SU-DHL-6 (cell line): Measurements from ENCODE around the gene SOX4.

Experiments
- H2AFZ ChIP-seq: fragments of 200-600 bp; sonication (generic); 2 replicates; pipeline ENCODE4 v1.6.1; 2014; ENCODE audit warnings: low read depth, mild to moderate bottlenecking, moderate library complexity, mixed read lengths, antibody characterized with exemption, low read length; ENCODE audit not compliant: severe bottlenecking
- H3F3A ChIP-seq: fragments of 200-600 bp; shearing (Covaris generic); 2 replicates; pipeline ENCODE4 v1.6.0; 2016; ENCODE audit warnings: antibody characterized with exemption, mild to moderate bottlenecking; ENCODE audit not compliant: insufficient read depth
- H3K27ac ChIP-seq: fragments of 200-600 bp; sonication (generic); 2 replicates; pipeline ENCODE4 v1.5.1; 2016; ENCODE audit warnings: low read depth, mild to moderate bottlenecking, low read length, moderate library complexity, mixed read lengths
- H3K27me3 ChIP-seq: fragments of 200-600 bp; sonication (generic), shearing (Covaris generic); 2 replicates; pipeline ENCODE4 v1.6.0; 2014; ENCODE audit warnings: mild to moderate bottlenecking, low read length
- H3K36me3 ChIP-seq: fragments of 200-600 bp; sonication (generic); 2 replicates; pipeline ENCODE4 v1.6.1; 2014; ENCODE audit warnings: mild to moderate bottlenecking, low read length, mixed read lengths
- H3K4me2 ChIP-seq: fragments of 300-600, 200-600 bp; shearing (Covaris generic), sonication (generic); 2 replicates; pipeline ENCODE4 v1.6.0; 2014; ENCODE audit warnings: low read length, low read depth, mild to moderate bottlenecking; ENCODE audit not compliant: poor library complexity, severe bottlenecking
- H3K4me3 ChIP-seq: fragments of 200-600 bp; sonication (generic); 2 replicates; pipeline ENCODE4 v1.5.1; 2014; ENCODE audit warnings: antibody characterized with exemption, low read length, mild to moderate bottlenecking, mixed read lengths; ENCODE audit not compliant: insufficient read depth, poor library complexity, severe bottlenecking
- H3K79me2 ChIP-seq: fragments of 200-600 bp; sonication (generic); 2 replicates; pipeline ENCODE4 v1.6.1; 2014; ENCODE audit warnings: mild to moderate bottlenecking, low read length, moderate library complexity; ENCODE audit not compliant: insufficient read depth
- H3K9ac ChIP-seq: fragments of 200-600 bp; sonication (generic); 2 replicates; pipeline ENCODE4 v1.7.0; 2014; ENCODE audit warnings: mild to moderate bottlenecking, low read length
- H3K9me2 ChIP-seq: fragments of 200-600 bp; sonication (generic); replicated peaks from 2 replicates; pipeline ENCODE4 v1.6.1; 2014; ENCODE audit warnings: low read length; ENCODE audit not compliant: insufficient read depth
- H3K9me3 ChIP-seq: fragments of 200-600 bp; sonication (generic); 2 replicates; pipeline ENCODE4 v1.6.1; 2014; ENCODE audit warnings: low read length, mixed read lengths; ENCODE audit not compliant: insufficient read depth
- H4K20me1 ChIP-seq: fragments of 200-600 bp; sonication (generic); 2 replicates; pipeline ENCODE4 v1.6.1; 2014; ENCODE audit warnings: low read depth, mild to moderate bottlenecking, antibody characterized with exemption, low read length, moderate library complexity, mixed read lengths
- CTCF ChIP-seq: fragments of 200-600 bp; sonication (generic); IDR thresholded peaks from one replicate; pipeline ENCODE4 v1.5.1; 2017; ENCODE audit warnings: antibody characterized with exemption, mild to moderate bottlenecking, low read length, moderate library complexity; ENCODE audit not compliant: insufficient read depth, poor library complexity, severe bottlenecking
- EZH2phosphoT487 ChIP-seq: fragments of 200-600 bp; sonication (generic), shearing (Covaris generic); conservative IDR thresholded peaks from 2 replicates; pipeline ENCODE4 v1.6.1; 2018; ENCODE audit warnings: mild to moderate bottlenecking, antibody characterized with exemption, low read length, moderate library complexity, mixed read lengths

Gene SOX4

GRCh38 chr6:21596145-21596948 is 2.8 kb downstream of the SOX4 start:
- Histone ChIP-seq H3K9me2 (no peaks in the 10 kb centered on the region), H3K36me3 (no peaks in the 10 kb centered on the region; the same call in 1 of the 2 replicates), H4K20me1 (no peaks in the 10 kb centered on the region), H3K27me3 (no peaks in the 10 kb centered on the region), H2AFZ (peak overlapping the region; percentile 53), H3K79me2 (0 out of 2 replicates have a peak, but pooled peaks cover 8% of the 10 kb centered on the region), H3K9ac (peak overlapping the region; percentile 41), H3K4me2 (peak overlapping the region; percentile 76), H3F3A (peaks cover 20% of the 10 kb centered on the region), H3K27ac (no peak overlapping the region), H3K4me3 (peak overlapping the region; percentile 62), H3K9me3 (no peaks in the 10 kb centered on the region)
- TF ChIP-seq EZH2phosphoT487 (no peak), CTCF (no peak)

DNA sequence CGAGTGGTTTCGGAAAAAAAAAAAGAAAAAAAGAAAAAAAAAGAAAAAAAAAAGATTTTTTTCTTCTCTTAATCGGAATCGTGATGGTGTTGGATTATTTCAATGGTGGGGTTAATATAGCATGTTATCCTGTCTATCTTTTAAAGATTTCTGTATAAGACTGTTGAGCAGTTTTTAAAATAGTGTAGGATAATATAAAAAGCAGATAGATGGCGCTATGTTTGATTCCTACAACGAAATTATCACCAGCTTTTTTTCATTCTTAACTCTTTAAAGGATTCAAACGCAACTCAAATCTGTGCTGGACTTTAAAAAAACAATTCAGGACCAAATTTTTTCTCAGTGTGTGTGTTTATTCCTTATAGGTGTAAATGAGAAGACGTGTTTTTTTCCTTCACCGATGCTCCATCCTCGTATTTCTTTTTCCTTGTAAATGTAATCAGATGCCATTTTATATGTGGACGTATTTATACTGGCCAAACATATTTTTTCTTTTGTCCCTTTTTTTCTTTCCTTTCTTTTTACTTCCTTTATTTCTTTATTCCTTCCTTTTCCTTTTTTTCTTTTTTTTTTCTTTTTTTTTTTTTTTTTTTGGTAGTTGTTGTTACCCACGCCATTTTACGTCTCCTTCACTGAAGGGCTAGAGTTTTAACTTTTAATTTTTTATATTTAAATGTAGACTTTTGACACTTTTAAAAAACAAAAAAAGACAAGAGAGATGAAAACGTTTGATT is 3.6 kb downstream of the SOX4 start:
- Histone ChIP-seq H3K79me2 (0 out of 2 replicates have a peak, but pooled peaks cover 8% of the 10 kb centered on the region), H3K4me3 (peak overlapping the region; percentile 62), H3K27ac (no peak overlapping the region), H3K9me2 (no peaks in the 10 kb centered on the region), H4K20me1 (no peaks in the 10 kb centered on the region), H3K4me2 (peak overlapping the region; percentile 76), H3K27me3 (no peaks in the 10 kb centered on the region), H3K9me3 (no peaks in the 10 kb centered on the region), H2AFZ (peak overlapping the region; percentile 53), H3K9ac (peak overlapping the region; percentile 41; the same call in 1 of the 2 replicates), H3K36me3 (no peaks in the 10 kb centered on the region; the same call in 1 of the 2 replicates), H3F3A (peaks cover 20% of the 10 kb centered on the region)
- TF ChIP-seq CTCF (peak; percentile 56), EZH2phosphoT487 (no peak)

GRCh38 chr6:21597801-21598673 is 4.5 kb downstream of the SOX4 start:
- no peaks in the 10 kb centered on the region for H3K9me2 ChIP-seq
- peak overlapping the region; percentile 76 for H3K4me2 ChIP-seq
- H3K27ac ChIP-seq, result no peak overlapping the region
- no peak for TF ChIP-seq EZH2phosphoT487
- TF ChIP-seq CTCF, result no peak
- H4K20me1 ChIP-seq, result no peaks in the 10 kb centered on the region
- 0 out of 2 replicates have a peak, but pooled peaks cover 8% of the 10 kb centered on the region for H3K79me2 ChIP-seq
- no peak overlapping the region for H3K9ac ChIP-seq
- peaks cover 15% of the 10 kb centered on the region for H3F3A ChIP-seq
- H3K27me3 ChIP-seq, result no peaks in the 10 kb centered on the region
- no peak overlapping the region for H2AFZ ChIP-seq
- H3K36me3 ChIP-seq, result no peaks in the 10 kb centered on the region; the same call in 1 of the 2 replicates
- H3K9me3 ChIP-seq, result no peaks in the 10 kb centered on the region
- no peak overlapping the region for H3K4me3 ChIP-seq
